ENCODE data around the gene EHMT1. TPM values are rescaled to one million over a fixed set of nuclear protein-coding genes. Genes with fewer than 3 reads are reported as not detected.
A peak's percentile ranks its signal among the peaks of the same experiment; 100 is the strongest.

EHMT1 gene
- total and polyA plus RNA-seq, 10 of the 15 experiments (the other 5 are each of a cell fraction or from before 2014, with no cell fraction given) = 2.9 to 100 (median 48.1) TPM

DNA sequence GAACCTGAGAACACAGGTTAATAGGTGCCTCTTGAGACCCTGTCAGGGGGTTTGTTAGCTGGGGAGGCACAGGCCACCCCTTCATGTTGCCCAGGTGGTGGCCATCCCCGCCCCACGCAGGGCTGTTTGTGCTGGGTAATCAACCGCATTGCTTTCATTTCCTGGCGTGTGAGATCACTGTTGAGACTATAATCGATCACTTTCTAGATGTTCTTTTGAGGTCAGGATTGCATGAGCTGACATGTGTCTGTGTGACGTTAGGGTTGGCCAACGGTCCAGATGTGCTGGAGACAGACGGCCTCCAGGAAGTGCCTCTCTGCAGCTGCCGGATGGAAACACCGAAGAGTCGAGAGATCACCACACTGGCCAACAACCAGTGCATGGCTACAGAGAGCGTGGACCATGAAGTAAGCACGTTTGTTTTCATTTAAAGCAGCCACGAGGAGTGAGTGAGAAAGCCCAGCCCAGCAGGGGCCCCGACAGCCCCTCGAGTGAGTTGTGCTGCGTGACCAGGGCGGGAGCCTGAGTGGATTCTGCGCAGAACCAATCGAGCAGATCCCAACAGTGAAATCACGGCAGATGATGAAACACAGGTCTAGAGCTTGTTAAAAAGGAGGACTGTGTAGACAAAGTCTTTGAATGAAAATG lies 143.7 kb downstream of the EHMT1 start (continued):
- no peak for TF ChIP-seq SIX5 (IDR thresholded peaks at IDR 0.05; ENCODE audit: low read depth, low read length, severe bottlenecking)
- TF ChIP-seq, protein P1, sequence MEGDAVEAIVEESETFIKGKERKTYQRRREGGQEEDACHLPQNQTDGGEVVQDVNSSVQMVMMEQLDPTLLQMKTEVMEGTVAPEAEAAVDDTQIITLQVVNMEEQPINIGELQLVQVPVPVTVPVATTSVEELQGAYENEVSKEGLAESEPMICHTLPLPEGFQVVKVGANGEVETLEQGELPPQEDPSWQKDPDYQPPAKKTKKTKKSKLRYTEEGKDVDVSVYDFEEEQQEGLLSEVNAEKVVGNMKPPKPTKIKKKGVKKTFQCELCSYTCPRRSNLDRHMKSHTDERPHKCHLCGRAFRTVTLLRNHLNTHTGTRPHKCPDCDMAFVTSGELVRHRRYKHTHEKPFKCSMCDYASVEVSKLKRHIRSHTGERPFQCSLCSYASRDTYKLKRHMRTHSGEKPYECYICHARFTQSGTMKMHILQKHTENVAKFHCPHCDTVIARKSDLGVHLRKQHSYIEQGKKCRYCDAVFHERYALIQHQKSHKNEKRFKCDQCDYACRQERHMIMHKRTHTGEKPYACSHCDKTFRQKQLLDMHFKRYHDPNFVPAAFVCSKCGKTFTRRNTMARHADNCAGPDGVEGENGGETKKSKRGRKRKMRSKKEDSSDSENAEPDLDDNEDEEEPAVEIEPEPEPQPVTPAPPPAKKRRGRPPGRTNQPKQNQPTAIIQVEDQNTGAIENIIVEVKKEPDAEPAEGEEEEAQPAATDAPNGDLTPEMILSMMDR (IDR thresholded peaks at IDR 0.05 in 2 of 3, conservative IDR thresholded peaks at IDR 0.05 in 1 of 3; ENCODE audit: control insufficient read depth in 2 of 3, extremely low read depth in 1 of 3, insufficient read depth in 1 of 3, low read depth in 3 of 3, low read length in 3 of 3) = no peak
- TF ChIP-seq, protein P2, sequence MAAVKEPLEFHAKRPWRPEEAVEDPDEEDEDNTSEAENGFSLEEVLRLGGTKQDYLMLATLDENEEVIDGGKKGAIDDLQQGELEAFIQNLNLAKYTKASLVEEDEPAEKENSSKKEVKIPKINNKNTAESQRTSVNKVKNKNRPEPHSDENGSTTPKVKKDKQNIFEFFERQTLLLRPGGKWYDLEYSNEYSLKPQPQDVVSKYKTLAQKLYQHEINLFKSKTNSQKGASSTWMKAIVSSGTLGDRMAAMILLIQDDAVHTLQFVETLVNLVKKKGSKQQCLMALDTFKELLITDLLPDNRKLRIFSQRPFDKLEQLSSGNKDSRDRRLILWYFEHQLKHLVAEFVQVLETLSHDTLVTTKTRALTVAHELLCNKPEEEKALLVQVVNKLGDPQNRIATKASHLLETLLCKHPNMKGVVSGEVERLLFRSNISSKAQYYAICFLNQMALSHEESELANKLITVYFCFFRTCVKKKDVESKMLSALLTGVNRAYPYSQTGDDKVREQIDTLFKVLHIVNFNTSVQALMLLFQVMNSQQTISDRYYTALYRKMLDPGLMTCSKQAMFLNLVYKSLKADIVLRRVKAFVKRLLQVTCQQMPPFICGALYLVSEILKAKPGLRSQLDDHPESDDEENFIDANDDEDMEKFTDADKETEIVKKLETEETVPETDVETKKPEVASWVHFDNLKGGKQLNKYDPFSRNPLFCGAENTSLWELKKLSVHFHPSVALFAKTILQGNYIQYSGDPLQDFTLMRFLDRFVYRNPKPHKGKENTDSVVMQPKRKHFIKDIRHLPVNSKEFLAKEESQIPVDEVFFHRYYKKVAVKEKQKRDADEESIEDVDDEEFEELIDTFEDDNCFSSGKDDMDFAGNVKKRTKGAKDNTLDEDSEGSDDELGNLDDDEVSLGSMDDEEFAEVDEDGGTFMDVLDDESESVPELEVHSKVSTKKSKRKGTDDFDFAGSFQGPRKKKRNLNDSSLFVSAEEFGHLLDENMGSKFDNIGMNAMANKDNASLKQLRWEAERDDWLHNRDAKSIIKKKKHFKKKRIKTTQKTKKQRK (IDR thresholded peaks at IDR 0.05; ENCODE audit: low read depth, low read length) = no peak
- TF ChIP-seq ZNF24 (IDR thresholded peaks at IDR 0.05) = no peak
- no peak for TF ChIP-seq NFYB (IDR thresholded peaks at IDR 0.05; ENCODE audit: insufficient read depth, low read depth, low read length)
- TF ChIP-seq, protein P3, sequence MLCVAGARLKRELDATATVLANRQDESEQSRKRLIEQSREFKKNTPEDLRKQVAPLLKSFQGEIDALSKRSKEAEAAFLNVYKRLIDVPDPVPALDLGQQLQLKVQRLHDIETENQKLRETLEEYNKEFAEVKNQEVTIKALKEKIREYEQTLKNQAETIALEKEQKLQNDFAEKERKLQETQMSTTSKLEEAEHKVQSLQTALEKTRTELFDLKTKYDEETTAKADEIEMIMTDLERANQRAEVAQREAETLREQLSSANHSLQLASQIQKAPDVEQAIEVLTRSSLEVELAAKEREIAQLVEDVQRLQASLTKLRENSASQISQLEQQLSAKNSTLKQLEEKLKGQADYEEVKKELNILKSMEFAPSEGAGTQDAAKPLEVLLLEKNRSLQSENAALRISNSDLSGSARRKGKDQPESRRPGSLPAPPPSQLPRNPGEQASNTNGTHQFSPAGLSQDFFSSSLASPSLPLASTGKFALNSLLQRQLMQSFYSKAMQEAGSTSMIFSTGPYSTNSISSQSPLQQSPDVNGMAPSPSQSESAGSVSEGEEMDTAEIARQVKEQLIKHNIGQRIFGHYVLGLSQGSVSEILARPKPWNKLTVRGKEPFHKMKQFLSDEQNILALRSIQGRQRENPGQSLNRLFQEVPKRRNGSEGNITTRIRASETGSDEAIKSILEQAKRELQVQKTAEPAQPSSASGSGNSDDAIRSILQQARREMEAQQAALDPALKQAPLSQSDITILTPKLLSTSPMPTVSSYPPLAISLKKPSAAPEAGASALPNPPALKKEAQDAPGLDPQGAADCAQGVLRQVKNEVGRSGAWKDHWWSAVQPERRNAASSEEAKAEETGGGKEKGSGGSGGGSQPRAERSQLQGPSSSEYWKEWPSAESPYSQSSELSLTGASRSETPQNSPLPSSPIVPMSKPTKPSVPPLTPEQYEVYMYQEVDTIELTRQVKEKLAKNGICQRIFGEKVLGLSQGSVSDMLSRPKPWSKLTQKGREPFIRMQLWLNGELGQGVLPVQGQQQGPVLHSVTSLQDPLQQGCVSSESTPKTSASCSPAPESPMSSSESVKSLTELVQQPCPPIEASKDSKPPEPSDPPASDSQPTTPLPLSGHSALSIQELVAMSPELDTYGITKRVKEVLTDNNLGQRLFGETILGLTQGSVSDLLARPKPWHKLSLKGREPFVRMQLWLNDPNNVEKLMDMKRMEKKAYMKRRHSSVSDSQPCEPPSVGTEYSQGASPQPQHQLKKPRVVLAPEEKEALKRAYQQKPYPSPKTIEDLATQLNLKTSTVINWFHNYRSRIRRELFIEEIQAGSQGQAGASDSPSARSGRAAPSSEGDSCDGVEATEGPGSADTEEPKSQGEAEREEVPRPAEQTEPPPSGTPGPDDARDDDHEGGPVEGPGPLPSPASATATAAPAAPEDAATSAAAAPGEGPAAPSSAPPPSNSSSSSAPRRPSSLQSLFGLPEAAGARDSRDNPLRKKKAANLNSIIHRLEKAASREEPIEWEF (IDR thresholded peaks at IDR 0.05; ENCODE audit: insufficient replicate concordance, low read depth, low read length) = peak; percentile 99
- TF ChIP-seq FOXK2 (IDR thresholded peaks at IDR 0.05) = no peak
- peak; percentile 95 for TF ChIP-seq KLF5 (IDR thresholded peaks at IDR 0.05; ENCODE audit: partially characterized antibody)
- no peak for TF ChIP-seq EGR1 (IDR thresholded peaks at IDR 0.05; ENCODE audit: borderline replicate concordance in 1 of 2, low read depth in 2 of 2, low read length in 2 of 2)
- peak; percentile 74 for TF ChIP-seq EED (IDR thresholded peaks at IDR 0.05; ENCODE audit: low read depth)
- TF ChIP-seq STAT1 (conservative IDR thresholded peaks at IDR 0.05) = 0 out of 2 replicates have a peak, but pooled peaks have one; percentile 23
- TF ChIP-seq NRF1 (conservative IDR thresholded peaks at IDR 0.05; ENCODE audit: low read depth, low read length) = no peak
- no peak for TF ChIP-seq WRNIP1 (IDR thresholded peaks at IDR 0.05; ENCODE audit: borderline replicate concordance, low read depth, low read length)
- no peak for TF ChIP-seq HDGF (IDR thresholded peaks at IDR 0.05)
- TF ChIP-seq ZSCAN29 (IDR thresholded peaks at IDR 0.05) = no peak
- TF ChIP-seq, protein P4, sequence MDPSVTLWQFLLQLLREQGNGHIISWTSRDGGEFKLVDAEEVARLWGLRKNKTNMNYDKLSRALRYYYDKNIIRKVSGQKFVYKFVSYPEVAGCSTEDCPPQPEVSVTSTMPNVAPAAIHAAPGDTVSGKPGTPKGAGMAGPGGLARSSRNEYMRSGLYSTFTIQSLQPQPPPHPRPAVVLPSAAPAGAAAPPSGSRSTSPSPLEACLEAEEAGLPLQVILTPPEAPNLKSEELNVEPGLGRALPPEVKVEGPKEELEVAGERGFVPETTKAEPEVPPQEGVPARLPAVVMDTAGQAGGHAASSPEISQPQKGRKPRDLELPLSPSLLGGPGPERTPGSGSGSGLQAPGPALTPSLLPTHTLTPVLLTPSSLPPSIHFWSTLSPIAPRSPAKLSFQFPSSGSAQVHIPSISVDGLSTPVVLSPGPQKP (IDR thresholded peaks at IDR 0.05; ENCODE audit: low read depth, low read length) = 0 out of 2 replicates have a peak, but pooled peaks have one; percentile 23
- TF ChIP-seq ZNF622 (IDR thresholded peaks at IDR 0.05) = no peak
- TF ChIP-seq GATAD2B (conservative IDR thresholded peaks at IDR 0.05; ENCODE audit: low read depth) = no peak; the same call in 1 of the 2 replicates

Measured in GM12878 (cell line).